Measurements from ENCODE around the gene BCL7B. TPM values are rescaled to one million over a fixed set of nuclear protein-coding genes. Genes with fewer than 3 reads are reported as not detected.

The BCL7B gene
- total RNA-seq, 3 donors from 2014 or later, result 29.6 to 93.0 (median 40.6) TPM

GRCh38 chr7:73520673-73521635 is 36.5 kb downstream of the BCL7B start:
- peak overlapping the region; percentile 86 to 88 (median 87) for H3K4me3 ChIP-seq
- no peaks in the 10 kb centered on the region for H3K9me3 ChIP-seq
- H3K27ac ChIP-seq, result peak overlapping the region; percentile 94
- TF ChIP-seq POLR2AphosphoS5 (IDR thresholded peaks at IDR 0.05), result no peak
- TF ChIP-seq CTCF (IDR thresholded peaks at IDR 0.05), result no peak
- TF ChIP-seq POLR2A (IDR thresholded peaks at IDR 0.05), result no peak
- DNase-seq (ENCODE audit: low spot score in 2 of 2), result no peak
- peaks cover 3 to 15% of the 10 kb centered on the region in 2 donors for H3K4me1 ChIP-seq
- intact Hi-C loops (cut with DNase I; ENCODE audit: low total_unique reads), result no loop called here
- no peaks in the 10 kb centered on the region for H3K36me3 ChIP-seq
- no peaks in the 10 kb centered on the region for H3K27me3 ChIP-seq

GRCh38 chr7:73519867-73520672 is 37.4 kb downstream of the BCL7B start:
- Histone ChIP-seq H3K4me3 (peak overlapping the region; percentile 86 to 88 (median 87)), H3K27me3 (no peaks in the 10 kb centered on the region), H3K4me1 (peaks cover 3 to 15% of the 10 kb centered on the region in 2 donors), H3K9me3 (no peaks in the 10 kb centered on the region), H3K27ac (peak overlapping the region; percentile 30 to 56), H3K36me3 (no peaks in the 10 kb centered on the region)
- DNase-seq (ENCODE audit: low spot score in 2 of 2), result no peak
- intact Hi-C loops (cut with DNase I; ENCODE audit: low total_unique reads), result no loop called here
- TF ChIP-seq POLR2A (IDR thresholded peaks at IDR 0.05), result no peak
- no peak for TF ChIP-seq CTCF (IDR thresholded peaks at IDR 0.05)
- no peak for TF ChIP-seq POLR2AphosphoS5 (IDR thresholded peaks at IDR 0.05)

- no peaks in the 10 kb centered on the region for H3K36me3 ChIP-seq
- peaks cover 3 to 15% of the 10 kb centered on the region in 2 donors for H3K4me1 ChIP-seq
- H3K27ac ChIP-seq, result no peak overlapping the region
- intact Hi-C loops (cut with DNase I; ENCODE audit: low total_unique reads), result no loop called here
- H3K9me3 ChIP-seq, result no peaks in the 10 kb centered on the region
- H3K4me3 ChIP-seq, result peak overlapping the region in 1 of 3 donors; percentile 21
- no peaks in the 10 kb centered on the region for H3K27me3 ChIP-seq
- no peak for DNase-seq (ENCODE audit: low spot score in 2 of 2)
- TF ChIP-seq POLR2AphosphoS5 (IDR thresholded peaks at IDR 0.05) (no peak), CTCF (IDR thresholded peaks at IDR 0.05) (no peak), POLR2A (IDR thresholded peaks at IDR 0.05) (no peak)
These were observed 39.0 kb downstream of the BCL7B start for GRCh38 chr7:73518470-73518869.

GRCh38 chr7:73517241-73517995 is 40.1 kb downstream of the BCL7B start:
- no peaks in the 10 kb centered on the region for H3K9me3 ChIP-seq
- H3K36me3 ChIP-seq, result no peaks in the 10 kb centered on the region
- TF ChIP-seq CTCF (IDR thresholded peaks at IDR 0.05) (no peak), POLR2AphosphoS5 (IDR thresholded peaks at IDR 0.05) (no peak), POLR2A (IDR thresholded peaks at IDR 0.05) (no peak)
- H3K27ac ChIP-seq, result no peak overlapping the region
- no peaks in the 10 kb centered on the region for H3K27me3 ChIP-seq
- intact Hi-C loops (cut with DNase I; ENCODE audit: low total_unique reads), result no loop called here
- no peak overlapping the region for H3K4me3 ChIP-seq
- peaks cover 3 to 15% of the 10 kb centered on the region in 2 donors for H3K4me1 ChIP-seq
- no peak for DNase-seq (ENCODE audit: low spot score in 2 of 2)

Measured in breast epithelium (tissue), 4 donors.